HFFc6 (cell line): ENCODE results near the gene GULP1. TPM values are rescaled to one million over a fixed set of nuclear protein-coding genes. Genes with fewer than 3 reads are reported as not detected.
"Not testable (repeated sequence)": the region's sequence is repeated elsewhere in the genome, so short reads cannot be mapped to it uniquely, and the experiment has no call there.

Source experiments
- DNase-seq: peaks from one replicate; pipeline ENCODE4 v3.0.0-alpha.2; 2018
- H3K27ac Mint-ChIP-seq: 2 replicates; pipeline ENCODE4 v1.8.0; 2020; ENCODE audit warnings: mild to moderate bottlenecking, mixed read lengths
- H3K27me3 Mint-ChIP-seq: 2 replicates; pipeline ENCODE4 v1.8.0; 2021; ENCODE audit warnings: mild to moderate bottlenecking, moderate library complexity, mixed read lengths; ENCODE audit not compliant: insufficient read depth
- H3K36me3 Mint-ChIP-seq: 2 replicates; pipeline ENCODE4 v1.8.0; 2021; ENCODE audit warnings: low read depth, mixed read lengths
- H3K4me1 Mint-ChIP-seq: 2 replicates; pipeline ENCODE4 v1.8.0; 2020; ENCODE audit warnings: low read depth, mixed read lengths
- H3K4me3 Mint-ChIP-seq: 2 replicates; pipeline ENCODE4 v1.8.0; 2020; ENCODE audit warnings: mild to moderate bottlenecking, moderate library complexity, mixed read lengths
- H3K9me3 Mint-ChIP-seq: 2 replicates; pipeline ENCODE4 v1.8.0; 2020; ENCODE audit warnings: mild to moderate bottlenecking, mixed read lengths
- CTCF ChIP-seq: fragments of 200-600 bp; sonication (generic); IDR thresholded peaks from 2 replicates; pipeline ENCODE4 v1.5.0; 2021; ENCODE audit warnings: antibody characterized with exemption, mild to moderate bottlenecking
- total RNA-seq, 6 experiments: library from RNA; stranded (reverse); fragmentation: NEBNext Ultra II Directional; extraction: Animal tissue kit (Norgen Biotek cat#: 25700); gene quantifications; 2 replicates in 1 of 6; 3 replicates in 5 of 6; pipeline ENCODE4 v1.2.3, GENCODE V29; 2021

GULP1 gene
- total RNA-seq, 6 experiments from 2014 or later: 33.3 to 76.1 (median 63.9) TPM

GRCh38 chr2:188280811-188281222, 10.9 kb upstream of the GULP1 start:
- H3K36me3 Mint-ChIP-seq: peaks cover 13% of the 10 kb centered on the region; the same call in 1 of the 2 replicates
- TF ChIP-seq CTCF: no peak
- no peak overlapping the region for H3K27ac Mint-ChIP-seq
- peaks cover 8% of the 10 kb centered on the region for H3K4me1 Mint-ChIP-seq
- peaks cover 5% of the 10 kb centered on the region; the same call in 1 of the 2 replicates for H3K9me3 Mint-ChIP-seq
- H3K27me3 Mint-ChIP-seq: no peaks in the 10 kb centered on the region
- no peak for DNase-seq
- H3K4me3 Mint-ChIP-seq: no peak overlapping the region

- H3K36me3 Mint-ChIP-seq: peaks cover 20% of the 10 kb centered on the region
- no peak overlapping the region for H3K4me3 Mint-ChIP-seq
- peaks cover 8% of the 10 kb centered on the region for H3K4me1 Mint-ChIP-seq
- DNase-seq: no peak
- no peaks in the 10 kb centered on the region for H3K27me3 Mint-ChIP-seq
- no peak for TF ChIP-seq CTCF
- H3K9me3 Mint-ChIP-seq: peaks cover 5% of the 10 kb centered on the region
- no peak overlapping the region for H3K27ac Mint-ChIP-seq
Observed at GRCh38 chr2:188282907-188283306, 8.8 kb upstream of the GULP1 start.

GRCh38 chr2:188284251-188284650, 7.4 kb upstream of the GULP1 start:
- not testable (repeated sequence) for H3K27me3 Mint-ChIP-seq, DNase-seq, H3K4me3 Mint-ChIP-seq, H3K4me1 Mint-ChIP-seq, H3K27ac Mint-ChIP-seq, H3K9me3 Mint-ChIP-seq
- H3K36me3 Mint-ChIP-seq: peaks cover 20% of the 10 kb centered on the region

GRCh38 chr2:188285049-188285448, 6.6 kb upstream of the GULP1 start:
- Mint-ChIP-seq H3K4me1 (no peaks in the 10 kb centered on the region), H3K27ac (no peak overlapping the region), H3K27me3 (no peaks in the 10 kb centered on the region), H3K36me3 (peaks cover 20% of the 10 kb centered on the region), H3K4me3 (no peak overlapping the region), H3K9me3 (peaks cover 5% of the 10 kb centered on the region)
- TF ChIP-seq CTCF: no peak
- no peak for DNase-seq

- peaks cover 6% of the 10 kb centered on the region for H3K4me1 Mint-ChIP-seq
- H3K36me3 Mint-ChIP-seq: peaks cover 20% of the 10 kb centered on the region
- no peak for TF ChIP-seq CTCF
- H3K4me3 Mint-ChIP-seq: no peak overlapping the region
- no peaks in the 10 kb centered on the region for H3K27me3 Mint-ChIP-seq
- peaks cover 5% of the 10 kb centered on the region for H3K9me3 Mint-ChIP-seq
- DNase-seq: no peak
- H3K27ac Mint-ChIP-seq: no peak overlapping the region
Observed at GRCh38 chr2:188285774-188286173, 5.9 kb upstream of the GULP1 start.

- DNase-seq: no peak
- peak overlapping the region; percentile 89 for H3K27ac Mint-ChIP-seq
- H3K4me1 Mint-ChIP-seq: peaks cover 39% of the 10 kb centered on the region
- peak overlapping the region; percentile 94 for H3K4me3 Mint-ChIP-seq
- peaks cover 3% of the 10 kb centered on the region; the same call in 1 of the 2 replicates for H3K36me3 Mint-ChIP-seq
- H3K9me3 Mint-ChIP-seq: no peaks in the 10 kb centered on the region; the same call in 1 of the 2 replicates
- H3K27me3 Mint-ChIP-seq: peaks cover 4% of the 10 kb centered on the region; the same call in 1 of the 2 replicates
- TF ChIP-seq CTCF: no peak
Observed at GRCh38 chr2:188291142-188291616, 495 bp upstream of the GULP1 start.
